GM23248 (cell line): ENCODE results near the gene CPS1.

ENCODE experiments used
- EZH2 ChIP-seq: fragments of 200-600 bp; sonication (generic); IDR thresholded peaks from 2 replicates; pipeline ENCODE4 v1.6.1; 2018; ENCODE audit warnings: antibody characterized with exemption, mild to moderate bottlenecking; ENCODE audit not compliant: insufficient read depth, poor library complexity, severe bottlenecking
- EZH2phosphoT487 ChIP-seq: fragments of 200-600 bp; sonication (generic); IDR thresholded peaks from 2 replicates; pipeline ENCODE4 v1.6.1; 2018; ENCODE audit warnings: antibody characterized with exemption, moderate library complexity, mild to moderate bottlenecking, low read depth; ENCODE audit not compliant: insufficient read depth

GRCh38 chr2:210662560-210662959 is 106.2 kb downstream of the CPS1 start:
- TF ChIP-seq EZH2phosphoT487, result no peak
- TF ChIP-seq EZH2, result no peak
